Stimulated activated naive B cell treated with anti-CD40 and anti-IgM and Interleukin-4, amounts not matched to agents 10 μg/mL and 1 μg/mL and 100 μg/mL, for 72 hours (primary cell): ENCODE data around the gene FURIN.
"Not testable (repeated sequence)": the region's sequence is repeated elsewhere in the genome, so short reads cannot be mapped to it uniquely, and the experiment has no call there.

Experiments
- ATAC-seq, 2 donors: fragments of 150-1000 bp; cut with Tn5 transposase; replicated peaks; 2 replicates each; pipeline ENCODE4 v1.10.0; 2021; ENCODE audit warnings: moderate library complexity in 1 of 2
- DNase-seq: peaks from one replicate; pipeline ENCODE4 v3.0.0; 2021
- H3K27ac Mint-ChIP-seq: one replicate; pipeline ENCODE4 v1.8.0; 2022; ENCODE audit warnings: mild to moderate bottlenecking, mixed read lengths
- H3K27me3 Mint-ChIP-seq, 2 donors: one replicate each; pipeline ENCODE4 v1.8.0; 2022; ENCODE audit warnings: mixed read lengths in 2 of 2
- H3K36me3 Mint-ChIP-seq, 2 donors: one replicate each; pipeline ENCODE4 v1.8.0; 2022; ENCODE audit warnings: mixed read lengths in 2 of 2, mild to moderate bottlenecking in 1 of 2
- H3K4me1 Mint-ChIP-seq, 2 donors: one replicate each; pipeline ENCODE4 v1.8.0; 2022; ENCODE audit warnings: mixed read lengths in 2 of 2, mild to moderate bottlenecking in 1 of 2
- H3K4me3 Mint-ChIP-seq, 2 donors: one replicate each; pipeline ENCODE4 v1.8.0; 2022; ENCODE audit warnings: mild to moderate bottlenecking in 2 of 2, mixed read lengths in 2 of 2, moderate library complexity in 1 of 2
- H3K9me3 Mint-ChIP-seq, 2 donors: one replicate each; pipeline ENCODE4 v1.8.0; 2022; ENCODE audit warnings: mixed read lengths in 2 of 2, mild to moderate bottlenecking in 1 of 2

FURIN gene

GRCh38 chr15:90870354-90871138, 2.2 kb downstream of the FURIN start:
- peak; percentile 40 to 41 for ATAC-seq
- peak overlapping the region; percentile 92 to 93 for H3K4me3 Mint-ChIP-seq

GRCh38 chr15:90871139-90871715, 2.8 kb downstream of the FURIN start:
- H3K27ac Mint-ChIP-seq = peak overlapping the region; percentile 94
- H3K4me1 Mint-ChIP-seq = peaks cover 37 to 69% of the 10 kb centered on the region in 2 donors
- peak overlapping the region; percentile 92 to 93 for H3K4me3 Mint-ChIP-seq
- peaks cover under 1 to 4% of the 10 kb centered on the region in 2 donors for H3K36me3 Mint-ChIP-seq
- no peaks in the 10 kb centered on the region for H3K9me3 Mint-ChIP-seq
- DNase-seq = no peak
- ATAC-seq = peak in 1 of 2 donors; percentile 15
- H3K27me3 Mint-ChIP-seq = no peaks in the 10 kb centered on the region

More at GRCh38 chr15:90870354-90871138, 2.2 kb downstream of the FURIN start:
- H3K27me3 Mint-ChIP-seq = no peaks in the 10 kb centered on the region
- no peaks in the 10 kb centered on the region for H3K9me3 Mint-ChIP-seq
- peaks cover 0 to under 1% of the 10 kb centered on the region in 2 donors for H3K36me3 Mint-ChIP-seq
- peak overlapping the region; percentile 94 for H3K27ac Mint-ChIP-seq
- DNase-seq = no peak
- peaks cover 37 to 64% of the 10 kb centered on the region in 2 donors for H3K4me1 Mint-ChIP-seq

- peak; percentile 20 to 43 for ATAC-seq
- Mint-ChIP-seq H3K4me1 (peaks cover 39 to 73% of the 10 kb centered on the region in 2 donors), H3K36me3 (peaks cover 6 to 11% of the 10 kb centered on the region in 2 donors), H3K27me3 (no peaks in the 10 kb centered on the region), H3K9me3 (no peaks in the 10 kb centered on the region), H3K4me3 (peak overlapping the region; percentile 85 to 86), H3K27ac (peak overlapping the region; percentile 91)
- no peak for DNase-seq
Measured at GRCh38 chr15:90871716-90872485, 3.5 kb downstream of the FURIN start.

GRCh38 chr15:90872486-90873184, 4.2 kb downstream of the FURIN start:
- H3K4me1 Mint-ChIP-seq = peaks cover 39 to 73% of the 10 kb centered on the region in 2 donors
- no peaks in the 10 kb centered on the region for H3K9me3 Mint-ChIP-seq
- peak overlapping the region; percentile 91 for H3K27ac Mint-ChIP-seq
- H3K4me3 Mint-ChIP-seq = peak overlapping the region; percentile 85 to 86
- H3K27me3 Mint-ChIP-seq = no peaks in the 10 kb centered on the region
- peaks cover 11 to 18% of the 10 kb centered on the region in 2 donors for H3K36me3 Mint-ChIP-seq
- peak; percentile 47 to 52 for ATAC-seq
- DNase-seq = no peak

- Mint-ChIP-seq H3K36me3 (peaks cover 16 to 24% of the 10 kb centered on the region in 2 donors), H3K4me1 (peaks cover 31 to 64% of the 10 kb centered on the region in 2 donors), H3K27me3 (no peaks in the 10 kb centered on the region), H3K9me3 (no peaks in the 10 kb centered on the region), H3K27ac (no peak overlapping the region), H3K4me3 (peak overlapping the region in 1 of 2 donors; percentile 85)
- no peak for ATAC-seq
- DNase-seq = no peak
Measured at GRCh38 chr15:90873488-90873997, 5.2 kb downstream of the FURIN start.

GRCh38 chr15:90873998-90874605, 5.7 kb downstream of the FURIN start:
- ATAC-seq = no peak
- Mint-ChIP-seq H3K4me1 (peaks cover 29 to 59% of the 10 kb centered on the region in 2 donors), H3K4me3 (no peak overlapping the region), H3K27me3 (no peaks in the 10 kb centered on the region), H3K27ac (no peak overlapping the region), H3K9me3 (no peaks in the 10 kb centered on the region), H3K36me3 (peaks cover 20 to 25% of the 10 kb centered on the region in 2 donors)
- no peak for DNase-seq

- H3K27me3 Mint-ChIP-seq, H3K4me3 Mint-ChIP-seq, H3K9me3 Mint-ChIP-seq, H3K27ac Mint-ChIP-seq, DNase-seq, ATAC-seq: not testable (repeated sequence)
- H3K4me1 Mint-ChIP-seq = peaks cover 20 to 55% of the 10 kb centered on the region in 2 donors
- peaks cover 28 to 32% of the 10 kb centered on the region in 2 donors for H3K36me3 Mint-ChIP-seq
Measured at GRCh38 chr15:90874986-90875385, 6.6 kb downstream of the FURIN start.

GRCh38 chr15:90875549-90875981, 7.2 kb downstream of the FURIN start:
- ATAC-seq (no peak), DNase-seq (no peak)
- peaks cover 30 to 36% of the 10 kb centered on the region in 2 donors for H3K36me3 Mint-ChIP-seq
- no peak overlapping the region for H3K27ac Mint-ChIP-seq
- H3K4me3 Mint-ChIP-seq = no peak overlapping the region
- no peaks in the 10 kb centered on the region for H3K9me3 Mint-ChIP-seq
- H3K4me1 Mint-ChIP-seq = peaks cover 14 to 49% of the 10 kb centered on the region in 2 donors
- H3K27me3 Mint-ChIP-seq = no peaks in the 10 kb centered on the region

- ATAC-seq (no peak), DNase-seq (no peak)
- H3K36me3 Mint-ChIP-seq = peaks cover 35 to 36% of the 10 kb centered on the region in 2 donors
- peaks cover 12 to 44% of the 10 kb centered on the region in 2 donors for H3K4me1 Mint-ChIP-seq
- no peak overlapping the region for H3K4me3 Mint-ChIP-seq
- no peaks in the 10 kb centered on the region for H3K9me3 Mint-ChIP-seq
- H3K27ac Mint-ChIP-seq = peak overlapping the region; percentile 67
- H3K27me3 Mint-ChIP-seq = no peaks in the 10 kb centered on the region
Measured at GRCh38 chr15:90876046-90876445, 7.7 kb downstream of the FURIN start.

GRCh38 chr15:90876512-90877170, 8.3 kb downstream of the FURIN start:
- Mint-ChIP-seq H3K36me3 (peaks cover 36 to 37% of the 10 kb centered on the region in 2 donors), H3K9me3 (no peaks in the 10 kb centered on the region), H3K27me3 (no peaks in the 10 kb centered on the region), H3K27ac (peak overlapping the region; percentile 67), H3K4me3 (no peak overlapping the region), H3K4me1 (peaks cover 12 to 44% of the 10 kb centered on the region in 2 donors)
- DNase-seq (no peak), ATAC-seq (no peak)

- ATAC-seq (no peak), DNase-seq (no peak)
- Mint-ChIP-seq H3K4me3 (no peak overlapping the region), H3K27ac (peak overlapping the region; percentile 86), H3K4me1 (peaks cover 10 to 41% of the 10 kb centered on the region in 2 donors), H3K36me3 (peaks cover 36 to 40% of the 10 kb centered on the region in 2 donors), H3K27me3 (no peaks in the 10 kb centered on the region), H3K9me3 (no peaks in the 10 kb centered on the region)
Measured at GRCh38 chr15:90877315-90877714, 8.9 kb downstream of the FURIN start.

- DNase-seq = no peak
- Mint-ChIP-seq H3K27ac (no peak overlapping the region), H3K4me3 (no peak overlapping the region), H3K27me3 (no peaks in the 10 kb centered on the region), H3K9me3 (no peaks in the 10 kb centered on the region), H3K36me3 (peaks cover 36 to 40% of the 10 kb centered on the region in 2 donors), H3K4me1 (peaks cover 4 to 34% of the 10 kb centered on the region in 2 donors)
- ATAC-seq = no peak
Measured at GRCh38 chr15:90877996-90878395, 9.6 kb downstream of the FURIN start.

GRCh38 chr15:90878660-90879059, 10.3 kb downstream of the FURIN start:
- Mint-ChIP-seq H3K36me3 (peaks cover 36 to 40% of the 10 kb centered on the region in 2 donors), H3K4me1 (peaks cover 2 to 32% of the 10 kb centered on the region in 2 donors), H3K9me3 (no peaks in the 10 kb centered on the region), H3K27me3 (no peaks in the 10 kb centered on the region), H3K4me3 (no peak overlapping the region), H3K27ac (no peak overlapping the region)
- no peak for DNase-seq
- ATAC-seq = no peak
